Effector memory CD4-positive, alpha-beta T cell (primary cell): ENCODE measurements around the gene SEMA4B.
A peak's percentile ranks its signal among the peaks of the same experiment; 100 is the strongest.

ENCODE experiments used
- DNase-seq, 3 donors: peaks; one replicate each; pipeline ENCODE4 v3.0.0-alpha.2; 2020
- H3K27ac ChIP-seq: 2 replicates; pipeline ENCODE4 v1.7.0; 2013; ENCODE audit warnings: mild to moderate bottlenecking, low read length, moderate library complexity; ENCODE audit not compliant: insufficient read depth, poor library complexity, severe bottlenecking
- H3K27me3 ChIP-seq: replicated peaks from 2 replicates; pipeline ENCODE4 v1.7.0; 2013; ENCODE audit warnings: mild to moderate bottlenecking, low read length; ENCODE audit not compliant: insufficient read depth, control insufficient read depth, poor library complexity, severe bottlenecking
- H3K36me3 ChIP-seq: 2 replicates; pipeline ENCODE4 v1.7.0; 2013; ENCODE audit warnings: mild to moderate bottlenecking, low read length, moderate library complexity; ENCODE audit not compliant: control insufficient read depth, insufficient read depth
- H3K4me1 ChIP-seq: 2 replicates; pipeline ENCODE4 v1.7.0; 2013; ENCODE audit warnings: low read length, mild to moderate bottlenecking; ENCODE audit not compliant: control insufficient read depth, insufficient read depth, poor library complexity, severe bottlenecking
- H3K4me3 ChIP-seq: 2 replicates; pipeline ENCODE4 v1.7.0; 2013; ENCODE audit warnings: low read length, low read depth, mild to moderate bottlenecking; ENCODE audit not compliant: insufficient read depth, poor library complexity, severe bottlenecking
- H3K9me3 ChIP-seq: 2 replicates; pipeline ENCODE4 v1.7.0; 2013; ENCODE audit warnings: mild to moderate bottlenecking, low read length, moderate library complexity; ENCODE audit not compliant: control insufficient read depth

Gene SEMA4B

DNA sequence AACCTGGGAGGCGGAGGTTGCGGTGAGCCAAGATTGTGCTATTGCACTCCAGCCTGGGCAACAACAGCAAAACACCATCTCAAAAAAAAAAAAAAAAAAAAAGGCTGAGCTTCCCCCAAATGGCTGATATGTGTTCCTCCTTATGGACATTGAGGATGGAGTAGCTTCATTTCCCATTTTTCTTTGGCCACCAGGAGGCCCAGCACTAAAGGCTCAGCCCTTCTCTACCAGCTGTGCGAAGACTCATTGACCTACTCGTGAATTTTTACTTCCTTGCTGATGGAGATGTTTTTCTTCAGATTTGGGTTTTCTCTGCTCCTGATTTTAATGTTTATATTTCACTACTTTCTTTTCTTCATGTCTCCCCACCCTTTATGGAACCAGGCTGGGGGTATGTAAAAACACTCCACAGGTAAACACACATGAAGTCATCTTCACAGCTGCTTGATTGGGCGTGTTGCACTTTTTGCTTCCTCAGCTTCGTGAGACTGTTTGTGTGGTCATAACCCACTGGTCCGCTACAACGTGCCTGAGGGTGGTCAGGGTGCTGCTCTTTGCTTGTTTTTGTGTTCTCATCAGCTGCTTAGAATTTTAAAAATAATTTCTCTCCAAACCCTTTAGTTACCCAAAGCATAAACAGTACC, 13.5 kb downstream of the SEMA4B start:
- H3K36me3 ChIP-seq, result no peaks in the 10 kb centered on the region
- no peaks in the 10 kb centered on the region for H3K27me3 ChIP-seq
- no peak for DNase-seq
- no peaks in the 10 kb centered on the region for H3K9me3 ChIP-seq
- H3K4me1 ChIP-seq, result peaks cover 9% of the 10 kb centered on the region
- H3K27ac ChIP-seq, result no peak overlapping the region
- no peak overlapping the region for H3K4me3 ChIP-seq

- Histone ChIP-seq H3K36me3 (no peaks in the 10 kb centered on the region), H3K9me3 (no peaks in the 10 kb centered on the region), H3K27ac (no peak overlapping the region), H3K4me3 (no peak overlapping the region), H3K4me1 (no peaks in the 10 kb centered on the region), H3K27me3 (no peaks in the 10 kb centered on the region)
- DNase-seq, result no peak
Observed at GRCh38 chr15:90217671-90218394, 16.7 kb downstream of the SEMA4B start.

DNA sequence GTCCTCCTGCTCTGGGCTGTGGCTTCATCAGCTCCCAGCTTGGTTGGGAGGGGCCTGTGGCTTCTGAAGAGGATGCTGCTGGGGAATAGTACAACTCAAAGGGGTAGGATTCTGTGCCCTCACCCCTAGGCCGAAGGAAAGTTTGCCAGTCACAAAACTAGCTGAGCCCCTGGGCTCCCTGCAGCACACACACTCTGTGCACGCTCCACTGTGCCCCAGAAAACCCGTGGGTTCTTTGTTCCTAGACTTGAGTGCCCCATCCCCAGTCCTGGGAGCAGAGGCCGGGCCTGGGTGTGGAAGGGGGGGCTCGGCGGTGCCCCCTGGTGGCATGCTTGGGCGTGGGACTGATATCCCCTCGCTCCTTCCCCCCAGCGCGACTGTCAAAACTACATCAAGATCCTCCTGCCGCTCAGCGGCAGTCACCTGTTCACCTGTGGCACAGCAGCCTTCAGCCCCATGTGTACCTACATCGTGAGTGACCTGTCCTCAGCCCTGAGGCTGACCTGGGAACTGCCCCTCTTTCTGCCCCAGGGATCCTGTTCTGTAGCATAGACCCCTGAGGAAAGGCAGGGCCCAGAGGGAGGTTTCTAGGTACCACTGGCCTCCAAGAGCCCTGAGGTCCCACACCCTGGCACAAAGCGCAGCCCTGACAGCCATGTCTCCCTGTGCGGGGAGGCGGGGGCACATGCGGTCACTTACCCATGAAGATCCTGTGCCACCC, 18.5 kb downstream of the SEMA4B start:
- peak; percentile 11 to 27 (median 18) for DNase-seq
- Histone ChIP-seq H3K36me3 (peaks cover 1% of the 10 kb centered on the region), H3K4me1 (no peaks in the 10 kb centered on the region), H3K4me3 (no peak overlapping the region), H3K27me3 (no peaks in the 10 kb centered on the region), H3K27ac (no peak overlapping the region), H3K9me3 (no peaks in the 10 kb centered on the region)

GRCh38 chr15:90221246-90221900, 20.2 kb downstream of the SEMA4B start:
- H3K9me3 ChIP-seq, result no peaks in the 10 kb centered on the region
- no peak for DNase-seq
- peaks cover 15% of the 10 kb centered on the region for H3K36me3 ChIP-seq
- no peaks in the 10 kb centered on the region for H3K4me1 ChIP-seq
- no peaks in the 10 kb centered on the region for H3K27me3 ChIP-seq
- H3K27ac ChIP-seq, result no peak overlapping the region
- H3K4me3 ChIP-seq, result no peak overlapping the region

- H3K27me3 ChIP-seq, result no peaks in the 10 kb centered on the region
- no peak overlapping the region for H3K4me3 ChIP-seq
- DNase-seq, result no peak
- no peak overlapping the region for H3K27ac ChIP-seq
- no peaks in the 10 kb centered on the region for H3K4me1 ChIP-seq
- H3K9me3 ChIP-seq, result no peaks in the 10 kb centered on the region
- peaks cover 17% of the 10 kb centered on the region for H3K36me3 ChIP-seq
Observed at GRCh38 chr15:90222547-90222946, 21.4 kb downstream of the SEMA4B start.

- peaks cover 27% of the 10 kb centered on the region for H3K36me3 ChIP-seq
- H3K27me3 ChIP-seq, result no peaks in the 10 kb centered on the region
- H3K27ac ChIP-seq, result no peak overlapping the region
- H3K4me3 ChIP-seq, result no peak overlapping the region
- no peaks in the 10 kb centered on the region for H3K9me3 ChIP-seq
- H3K4me1 ChIP-seq, result no peaks in the 10 kb centered on the region
- DNase-seq, result no peak
Observed at GRCh38 chr15:90223441-90224165, 22.5 kb downstream of the SEMA4B start.

DNA sequence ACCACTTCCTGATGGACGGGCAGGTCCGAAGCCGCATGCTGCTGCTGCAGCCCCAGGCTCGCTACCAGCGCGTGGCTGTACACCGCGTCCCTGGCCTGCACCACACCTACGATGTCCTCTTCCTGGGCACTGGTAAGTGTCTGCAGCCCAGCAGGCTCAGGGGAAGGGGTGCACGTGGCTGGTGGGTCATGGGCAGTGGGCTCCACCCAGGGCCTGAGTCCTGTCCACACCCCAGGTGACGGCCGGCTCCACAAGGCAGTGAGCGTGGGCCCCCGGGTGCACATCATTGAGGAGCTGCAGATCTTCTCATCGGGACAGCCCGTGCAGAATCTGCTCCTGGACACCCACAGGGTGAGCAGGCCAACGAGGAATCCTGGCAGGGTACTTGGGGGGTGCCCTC, 23.9 kb downstream of the SEMA4B start:
- Histone ChIP-seq H3K4me3 (no peak overlapping the region), H3K27me3 (no peaks in the 10 kb centered on the region), H3K9me3 (no peaks in the 10 kb centered on the region), H3K4me1 (peaks cover 6% of the 10 kb centered on the region), H3K27ac (no peak overlapping the region), H3K36me3 (peaks cover 40% of the 10 kb centered on the region)
- no peak for DNase-seq

GRCh38 chr15:90225504-90226234, 24.5 kb downstream of the SEMA4B start:
- DNase-seq, result no peak
- peaks cover 12% of the 10 kb centered on the region for H3K4me1 ChIP-seq
- peaks cover 41% of the 10 kb centered on the region for H3K36me3 ChIP-seq
- H3K27ac ChIP-seq, result no peak overlapping the region
- no peaks in the 10 kb centered on the region for H3K27me3 ChIP-seq
- H3K4me3 ChIP-seq, result no peak overlapping the region
- H3K9me3 ChIP-seq, result no peaks in the 10 kb centered on the region

DNA sequence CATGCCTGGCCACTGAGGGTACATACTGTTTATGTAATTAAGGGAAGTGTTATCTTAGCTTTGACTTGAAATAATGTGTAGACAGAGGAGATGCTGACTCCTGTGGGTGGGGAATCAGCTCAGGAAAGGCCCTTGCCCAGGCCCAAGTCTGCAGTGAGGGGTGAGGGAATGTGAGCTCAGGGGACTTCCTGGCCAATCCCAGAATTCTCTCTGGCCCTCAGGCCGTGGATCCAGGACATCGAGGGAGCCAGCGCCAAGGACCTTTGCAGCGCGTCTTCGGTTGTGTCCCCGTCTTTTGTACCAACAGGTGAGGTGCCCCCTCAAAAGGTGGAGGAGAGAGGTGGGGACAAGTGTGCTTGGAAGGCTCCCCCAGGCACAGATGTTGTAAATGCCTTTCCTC, 26.2 kb downstream of the SEMA4B start:
- no peak overlapping the region for H3K27ac ChIP-seq
- no peaks in the 10 kb centered on the region for H3K9me3 ChIP-seq
- DNase-seq, result no peak
- no peak overlapping the region for H3K4me3 ChIP-seq
- peaks cover 28% of the 10 kb centered on the region for H3K4me1 ChIP-seq
- peaks cover 41% of the 10 kb centered on the region for H3K36me3 ChIP-seq
- H3K27me3 ChIP-seq, result no peaks in the 10 kb centered on the region
